NCI-H82 treated with DMSO at 0.1 percent for 48 hours (cell line): ENCODE results near the gene TRIM9.

Source experiments
- DNase-seq: peaks from one replicate; lab custom pipeline; 2025; ENCODE audit not compliant: unreplicated experiment; lab: John Stamatoyannopoulos, UW

The TRIM9 gene

DNA sequence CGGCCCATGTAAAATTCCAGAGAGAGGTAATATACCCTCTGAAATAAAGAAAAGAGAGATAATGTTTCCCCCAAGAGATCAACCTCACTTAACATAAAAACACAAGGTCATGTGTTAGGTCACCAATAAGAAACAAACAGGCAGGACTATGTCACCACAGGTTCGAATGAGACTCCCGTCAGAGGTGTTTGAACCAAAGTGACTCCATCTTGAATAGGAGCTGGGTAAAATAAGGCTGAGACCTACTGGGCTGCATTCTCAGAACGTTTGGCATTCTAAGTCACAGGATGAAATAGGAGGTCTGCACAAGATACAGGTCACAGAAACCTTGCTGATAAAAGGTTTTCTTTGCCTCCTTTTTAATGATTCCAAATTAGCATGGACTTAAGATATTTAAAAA is 157.1 kb downstream of the TRIM9 start:
- no peak for DNase-seq

GRCh38 chr14:50937325-50937724 is 157.6 kb downstream of the TRIM9 start:
- DNase-seq: no peak

- DNase-seq: no peak
These were observed 158.0 kb downstream of the TRIM9 start for GRCh38 chr14:50936882-50937281.

GRCh38 chr14:50936016-50936340 is 158.9 kb downstream of the TRIM9 start:
- DNase-seq: no peak

DNA sequence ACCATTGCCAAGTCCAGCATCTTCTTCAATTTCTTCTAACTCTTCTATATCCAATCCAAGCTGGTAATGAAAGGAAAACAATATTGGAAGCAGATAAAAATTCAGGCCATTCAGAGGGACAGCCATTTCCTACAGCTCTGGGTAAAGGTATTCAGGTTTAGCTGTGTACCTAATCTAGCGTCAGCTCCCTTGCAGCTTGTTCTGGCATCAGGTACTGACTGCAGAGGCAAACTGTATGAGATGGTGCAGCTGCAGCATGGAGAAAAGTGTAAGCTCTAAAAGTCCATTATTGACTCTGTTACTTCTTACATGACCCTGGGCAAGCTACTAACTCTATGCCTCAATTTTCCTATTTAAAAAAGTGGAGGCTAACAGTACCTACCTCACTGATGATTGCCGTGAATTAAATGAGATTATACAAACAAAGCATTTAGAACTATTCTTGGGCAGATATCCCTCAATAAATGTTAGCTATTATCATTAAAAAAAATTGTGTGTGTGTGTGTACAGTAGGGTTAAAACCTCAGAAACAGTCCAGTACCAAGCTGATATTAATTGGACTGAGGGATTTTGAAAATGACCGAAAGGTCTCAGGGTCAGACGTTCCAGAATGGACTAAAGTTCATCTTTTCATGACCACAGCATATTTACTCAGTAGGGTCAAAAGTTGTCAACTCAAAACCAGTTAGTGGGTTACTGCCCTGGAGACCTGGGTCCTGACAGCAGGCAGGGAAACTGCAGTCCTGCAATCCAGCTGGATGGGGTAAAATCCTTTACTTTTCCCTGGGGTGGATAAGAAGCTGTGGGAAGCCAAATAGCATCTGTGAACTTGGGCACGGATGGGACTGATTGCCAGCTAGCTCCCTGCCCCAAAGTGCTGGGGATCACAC is 159.5 kb downstream of the TRIM9 start:
- no peak for DNase-seq

DNA sequence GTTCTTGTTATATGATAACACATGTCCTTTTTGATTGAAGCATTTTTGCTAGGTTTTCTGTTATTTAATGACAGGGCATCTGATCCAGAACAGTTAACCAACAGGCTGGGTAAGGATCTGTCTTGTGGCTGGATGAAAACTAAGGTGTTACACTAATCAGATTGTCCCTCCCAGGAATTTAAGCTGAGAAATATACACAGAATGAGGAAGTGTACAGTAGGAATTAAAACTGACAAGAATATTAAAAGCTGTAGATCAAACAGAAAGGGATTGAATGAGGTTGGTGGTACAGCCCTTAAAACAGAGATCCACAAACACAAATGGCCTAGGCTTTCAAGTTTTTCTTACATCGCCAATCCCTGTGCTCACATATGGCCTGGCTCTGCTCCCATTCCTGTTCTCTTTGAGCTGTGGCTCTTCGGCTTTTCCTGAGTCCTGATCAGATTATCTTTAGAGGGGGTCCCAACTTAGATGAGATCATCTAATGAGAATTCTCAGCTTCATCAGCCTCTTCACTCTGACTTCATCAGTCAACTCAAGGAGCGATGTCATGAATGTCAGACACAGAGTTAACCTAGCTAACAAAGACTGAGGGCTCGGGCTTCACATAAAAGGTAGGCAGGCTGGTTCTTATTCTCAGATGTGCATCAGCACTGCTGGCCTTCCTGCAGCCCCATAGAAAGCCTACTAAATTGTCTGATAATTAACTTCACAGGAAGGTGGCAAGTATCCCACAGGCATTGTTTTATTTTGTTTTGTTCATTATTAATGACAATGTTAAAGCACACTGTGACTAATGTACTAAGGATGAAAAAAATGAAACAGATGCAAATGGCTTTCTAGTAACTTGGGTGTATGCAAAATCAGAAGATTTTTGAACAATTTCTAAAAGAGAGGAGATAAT is 162.1 kb downstream of the TRIM9 start:
- peak; percentile 70 for DNase-seq

DNA sequence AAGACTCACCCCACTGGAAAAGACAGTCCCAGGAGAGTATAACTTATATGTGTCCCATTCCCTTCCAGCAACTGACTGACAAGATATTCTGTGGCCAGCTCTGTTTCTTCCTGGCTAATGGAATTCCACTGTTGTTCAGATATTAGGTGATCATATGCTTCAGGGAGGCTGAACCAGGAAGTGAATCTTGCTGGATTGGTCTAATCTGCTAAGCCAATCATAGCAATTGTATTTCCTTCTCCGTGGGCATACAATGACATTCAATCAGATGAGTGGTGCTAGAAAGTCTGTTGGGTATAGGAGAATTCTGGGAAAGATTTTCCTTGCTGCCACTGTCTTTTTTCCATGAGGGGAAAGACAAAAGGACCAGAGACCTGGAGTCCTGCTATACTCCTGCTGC is 162.7 kb downstream of the TRIM9 start:
- no peak for DNase-seq

GRCh38 chr14:50931559-50931958 is 163.3 kb downstream of the TRIM9 start:
- DNase-seq: no peak

DNA sequence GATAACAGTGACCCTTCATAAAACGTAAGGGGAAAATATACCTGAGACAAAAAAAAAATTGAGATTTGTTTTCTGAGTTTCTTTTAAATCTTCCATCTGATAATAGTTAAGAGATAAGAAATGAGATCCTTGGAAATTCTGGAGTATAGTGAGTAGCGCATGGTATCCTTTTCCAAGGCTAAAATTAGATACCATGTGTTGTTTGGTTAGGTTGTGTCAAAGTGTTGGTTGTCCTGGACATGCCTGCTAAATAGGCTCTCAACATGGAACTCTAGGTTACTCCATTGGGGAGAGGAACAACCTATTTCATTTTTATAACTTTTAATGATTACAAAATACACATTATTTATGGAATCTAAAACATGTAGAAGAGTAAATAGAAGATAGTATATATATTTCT is 165.4 kb downstream of the TRIM9 start:
- no peak for DNase-seq

GRCh38 chr14:50928002-50928635 is 166.8 kb downstream of the TRIM9 start:
- no peak for DNase-seq

- DNase-seq: no peak
These were observed 168.0 kb downstream of the TRIM9 start for GRCh38 chr14:50926851-50927386.
